ENCODE measurements around the gene TNRC6B.
"Not testable (repeated sequence)": the region's sequence is repeated elsewhere in the genome, so short reads cannot be mapped to it uniquely, and the experiment has no call there.

TNRC6B gene

GRCh38 chr22:40364431-40364830, 186.7 kb downstream of the TNRC6B start:
- DNase-seq, result no peak

GRCh38 chr22:40366068-40366467, 188.3 kb downstream of the TNRC6B start:
- DNase-seq, result no peak

DNA sequence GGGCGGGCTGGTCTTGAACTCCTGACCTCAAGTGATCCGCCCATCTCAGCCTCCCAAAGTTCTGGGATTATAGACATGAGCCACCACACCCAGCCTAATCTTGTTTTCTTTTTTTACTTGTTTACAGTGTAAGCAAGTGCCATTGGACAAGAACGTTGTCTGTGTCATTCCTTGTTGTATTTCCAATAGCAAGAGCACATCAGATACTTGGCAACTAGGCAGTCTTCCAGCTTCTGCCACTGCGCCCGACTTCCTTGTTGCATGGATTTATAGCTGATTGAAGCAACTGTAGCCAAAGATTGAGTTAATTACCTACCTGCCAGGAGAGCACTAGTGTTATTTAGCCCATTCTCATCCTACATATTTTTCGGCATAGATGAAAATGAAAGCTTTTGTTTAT, 189.6 kb downstream of the TNRC6B start:
- DNase-seq, result no peak

- DNase-seq, result no peak
Observed at GRCh38 chr22:40368016-40368415, 190.3 kb downstream of the TNRC6B start.

DNA sequence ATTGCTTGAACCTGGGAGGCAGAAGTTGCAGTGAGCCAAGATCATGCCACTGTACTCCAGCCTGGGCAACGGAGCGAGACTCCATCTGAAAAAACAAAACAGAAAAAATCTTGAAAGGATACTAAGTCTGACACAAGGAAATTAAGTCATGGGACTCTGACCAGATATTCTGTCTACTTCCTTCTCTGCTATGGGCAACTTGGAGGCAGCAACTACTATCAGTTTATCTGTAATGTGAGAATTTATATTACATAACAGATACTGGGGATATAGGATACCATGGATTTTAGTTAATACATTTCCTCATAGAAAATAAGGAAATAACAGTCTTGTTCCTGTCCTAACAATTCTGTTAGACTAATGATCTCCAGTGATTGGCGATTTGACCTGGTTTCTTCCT, 191.1 kb downstream of the TNRC6B start:
- DNase-seq, result no peak

GRCh38 chr22:40374567-40374966, 196.8 kb downstream of the TNRC6B start:
- no peak for DNase-seq

DNA sequence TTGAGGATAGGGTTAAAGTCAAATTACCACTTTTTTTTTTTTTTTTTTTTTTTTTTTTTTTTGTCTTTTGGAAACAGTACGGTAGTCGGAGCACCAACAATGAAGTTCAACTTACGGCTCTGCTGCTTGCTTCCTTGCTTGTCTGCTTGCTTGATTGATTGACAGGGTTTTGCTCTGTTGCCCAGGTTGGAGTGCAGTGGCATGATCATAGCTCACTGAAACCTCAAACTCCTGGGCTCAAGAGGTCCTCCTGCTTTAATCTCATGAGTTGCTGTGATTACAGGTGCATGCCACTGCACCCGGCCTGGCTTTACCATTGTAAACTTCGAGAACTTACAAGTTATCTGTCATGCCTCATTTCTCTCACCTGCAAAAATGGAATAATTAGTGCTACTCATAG, 198.4 kb downstream of the TNRC6B start:
- DNase-seq, result no peak

GRCh38 chr22:40377931-40378330, 200.2 kb downstream of the TNRC6B start:
- DNase-seq, result no peak

DNA sequence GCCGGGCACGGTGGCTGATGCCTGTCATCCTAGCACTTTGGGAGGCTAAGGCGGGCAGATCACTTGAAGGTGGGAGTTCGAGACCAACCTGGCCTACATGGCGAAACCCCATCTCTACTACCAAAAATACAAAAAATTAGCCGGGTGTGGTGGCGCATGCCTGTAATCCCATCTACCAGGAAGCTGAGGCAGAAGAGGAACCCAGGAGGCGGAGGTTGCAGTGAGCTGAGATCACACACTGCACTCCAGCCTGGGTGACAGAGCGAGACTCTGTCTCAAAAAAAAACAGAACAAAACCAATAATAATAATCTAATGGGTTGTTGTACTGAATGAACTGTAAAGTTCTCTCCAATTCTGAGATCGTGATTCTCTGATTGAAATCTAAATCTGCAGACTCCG, 200.7 kb downstream of the TNRC6B start:
- DNase-seq, result not testable (repeated sequence)

DNA sequence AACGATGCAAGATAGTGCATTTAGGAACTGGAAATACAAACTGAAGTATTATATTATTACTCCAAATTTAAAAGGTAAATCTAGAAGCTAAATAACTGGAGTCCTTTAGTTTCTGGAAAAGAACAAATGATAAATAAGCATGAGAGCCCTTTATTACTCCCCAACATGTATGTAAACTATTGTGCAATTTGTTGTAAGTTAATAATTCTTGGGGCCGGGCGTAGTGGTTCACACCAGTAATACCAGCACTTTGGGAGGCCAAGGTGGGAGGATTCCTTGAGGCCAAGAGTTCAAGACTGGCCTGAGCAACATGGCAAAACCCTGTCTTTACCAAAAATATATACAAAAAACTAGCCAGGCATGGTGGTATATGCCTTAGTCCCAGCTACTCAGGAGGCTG, 203.7 kb downstream of the TNRC6B start:
- no peak for DNase-seq

DNA sequence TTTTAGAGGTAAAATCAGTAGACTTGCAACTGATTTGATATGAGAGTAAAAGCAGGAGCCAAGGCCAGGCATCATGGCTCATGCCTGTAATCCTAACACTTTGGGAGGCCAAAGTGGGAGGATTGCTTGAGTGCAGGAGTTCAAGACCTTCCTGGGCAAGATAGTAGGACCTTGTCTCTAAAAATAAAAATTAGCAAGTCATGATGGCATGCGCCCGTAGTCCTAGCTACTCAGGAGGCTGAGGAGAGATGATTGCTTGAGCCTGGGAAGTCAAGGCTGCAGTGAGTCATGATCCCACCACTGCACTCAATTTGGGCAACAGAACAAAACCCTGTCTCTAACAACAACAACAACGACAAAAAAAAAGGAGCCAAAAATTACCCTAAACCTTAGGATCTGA, 206.2 kb downstream of the TNRC6B start:
- DNase-seq, result no peak

- no peak for DNase-seq
Observed at GRCh38 chr22:40385036-40385782, 207.5 kb downstream of the TNRC6B start.

Measured in right kidney (tissue), 1 donor.